Lower leg skin (tissue), 3 donors: ENCODE data around the gene PKP1.

Experiments
- CTCF ChIP-seq, 3 donors: fragments of 450-650 bp; IDR thresholded peaks; one replicate each; pipeline ENCODE4 v1.5.1; 2016; ENCODE audit warnings: antibody characterized with exemption in 3 of 3, mild to moderate bottlenecking in 3 of 3, moderate library complexity in 2 of 3
- POLR2A ChIP-seq, 2 donors: fragments of 450-650 bp; IDR thresholded peaks; one replicate each; pipeline ENCODE4 v1.6.1; 2016 to 2017; ENCODE audit warnings: antibody characterized with exemption in 2 of 2, mild to moderate bottlenecking in 1 of 2, moderate library complexity in 1 of 2

- TF ChIP-seq POLR2A (IDR thresholded peaks at IDR 0.05) (no peak), CTCF (IDR thresholded peaks at IDR 0.05) (no peak)
These were observed 67.6 kb downstream of the PKP1 start for GRCh38 chr1:201350884-201351283.
